ENCODE results near the gene MAMDC2. TPM values are rescaled to one million over a fixed set of nuclear protein-coding genes. Genes with fewer than 3 reads are reported as not detected.

The MAMDC2 gene
- total RNA-seq, 2 donors from 2014 or later, result 25.4 to 29.0 TPM

DNA sequence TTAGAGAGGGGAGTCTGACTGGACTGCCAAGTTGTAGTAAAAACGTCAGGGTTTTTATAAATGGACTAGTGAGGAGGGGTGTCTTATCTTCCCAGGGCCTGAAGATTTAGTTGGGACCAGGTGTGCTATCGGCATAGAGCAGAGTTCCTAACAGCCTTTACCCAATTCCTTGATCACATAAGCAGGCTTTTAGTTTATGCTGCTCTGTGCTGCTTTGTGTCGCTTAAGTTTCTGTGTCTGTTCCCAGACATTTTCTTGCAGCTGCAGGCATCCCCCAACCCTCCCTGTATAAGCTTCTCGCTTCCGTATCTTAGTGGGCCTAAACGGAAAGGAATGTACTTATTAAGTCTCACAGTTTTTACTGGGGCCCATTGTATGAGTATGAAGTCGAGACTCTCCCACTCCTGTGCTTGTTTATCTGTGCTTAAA lies 212.5 kb downstream of the MAMDC2 start:
- DNase-seq (ENCODE audit: low spot score) (no peak), ATAC-seq (ENCODE audit: insufficient number of reproducible peaks, low FRiP score, low read depth) (no peak)
- TF ChIP-seq, protein P1, sequence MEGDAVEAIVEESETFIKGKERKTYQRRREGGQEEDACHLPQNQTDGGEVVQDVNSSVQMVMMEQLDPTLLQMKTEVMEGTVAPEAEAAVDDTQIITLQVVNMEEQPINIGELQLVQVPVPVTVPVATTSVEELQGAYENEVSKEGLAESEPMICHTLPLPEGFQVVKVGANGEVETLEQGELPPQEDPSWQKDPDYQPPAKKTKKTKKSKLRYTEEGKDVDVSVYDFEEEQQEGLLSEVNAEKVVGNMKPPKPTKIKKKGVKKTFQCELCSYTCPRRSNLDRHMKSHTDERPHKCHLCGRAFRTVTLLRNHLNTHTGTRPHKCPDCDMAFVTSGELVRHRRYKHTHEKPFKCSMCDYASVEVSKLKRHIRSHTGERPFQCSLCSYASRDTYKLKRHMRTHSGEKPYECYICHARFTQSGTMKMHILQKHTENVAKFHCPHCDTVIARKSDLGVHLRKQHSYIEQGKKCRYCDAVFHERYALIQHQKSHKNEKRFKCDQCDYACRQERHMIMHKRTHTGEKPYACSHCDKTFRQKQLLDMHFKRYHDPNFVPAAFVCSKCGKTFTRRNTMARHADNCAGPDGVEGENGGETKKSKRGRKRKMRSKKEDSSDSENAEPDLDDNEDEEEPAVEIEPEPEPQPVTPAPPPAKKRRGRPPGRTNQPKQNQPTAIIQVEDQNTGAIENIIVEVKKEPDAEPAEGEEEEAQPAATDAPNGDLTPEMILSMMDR (IDR thresholded peaks at IDR 0.05), result no peak
- peaks cover 25 to 41% of the 10 kb centered on the region in 2 donors for H3K4me1 ChIP-seq (ENCODE audit: control insufficient read depth in 1 of 2, low read depth in 2 of 2)
- no peaks in the 10 kb centered on the region for H3K27me3 ChIP-seq (replicated peaks; ENCODE audit: insufficient read depth)
- H3K27ac ChIP-seq, result peak overlapping the region; percentile 19 to 24
- H3K9me3 ChIP-seq, result no peaks in the 10 kb centered on the region
- no peaks in the 10 kb centered on the region for H3K36me3 ChIP-seq
- H3K4me3 ChIP-seq, result peak overlapping the region; percentile 85

DNA sequence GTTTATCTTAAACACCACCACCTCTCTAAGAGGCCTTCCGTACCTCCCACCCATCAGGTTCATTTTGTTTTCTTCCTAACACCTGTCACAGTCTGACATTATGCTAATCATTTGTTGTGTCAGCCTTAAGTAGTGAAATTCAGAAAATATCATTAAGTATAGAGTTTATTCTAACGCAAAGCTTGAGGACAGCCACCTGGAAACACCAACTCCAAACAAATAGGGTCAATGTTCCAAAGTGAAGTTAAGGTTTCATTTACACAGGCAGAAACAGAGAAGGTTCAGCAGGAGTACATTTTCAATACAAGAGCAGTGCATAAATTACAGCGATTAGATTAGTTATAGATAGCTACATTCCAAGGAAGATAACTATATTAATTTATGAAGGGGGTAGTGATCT lies 213.9 kb downstream of the MAMDC2 start:
- Histone ChIP-seq H3K36me3 (peaks cover 3% of the 10 kb centered on the region), H3K4me1 (ENCODE audit: control insufficient read depth in 1 of 2, low read depth in 2 of 2) (peaks cover 34 to 54% of the 10 kb centered on the region in 2 donors), H3K27me3 (replicated peaks; ENCODE audit: insufficient read depth) (no peaks in the 10 kb centered on the region), H3K9me3 (no peaks in the 10 kb centered on the region), H3K4me3 (peak overlapping the region; percentile 85), H3K27ac (peak overlapping the region; percentile 91 to 93)
- TF ChIP-seq, protein P1 (IDR thresholded peaks at IDR 0.05), result no peak
- DNase-seq (ENCODE audit: low spot score) (no peak), ATAC-seq (ENCODE audit: insufficient number of reproducible peaks, low FRiP score, low read depth) (no peak)

DNA sequence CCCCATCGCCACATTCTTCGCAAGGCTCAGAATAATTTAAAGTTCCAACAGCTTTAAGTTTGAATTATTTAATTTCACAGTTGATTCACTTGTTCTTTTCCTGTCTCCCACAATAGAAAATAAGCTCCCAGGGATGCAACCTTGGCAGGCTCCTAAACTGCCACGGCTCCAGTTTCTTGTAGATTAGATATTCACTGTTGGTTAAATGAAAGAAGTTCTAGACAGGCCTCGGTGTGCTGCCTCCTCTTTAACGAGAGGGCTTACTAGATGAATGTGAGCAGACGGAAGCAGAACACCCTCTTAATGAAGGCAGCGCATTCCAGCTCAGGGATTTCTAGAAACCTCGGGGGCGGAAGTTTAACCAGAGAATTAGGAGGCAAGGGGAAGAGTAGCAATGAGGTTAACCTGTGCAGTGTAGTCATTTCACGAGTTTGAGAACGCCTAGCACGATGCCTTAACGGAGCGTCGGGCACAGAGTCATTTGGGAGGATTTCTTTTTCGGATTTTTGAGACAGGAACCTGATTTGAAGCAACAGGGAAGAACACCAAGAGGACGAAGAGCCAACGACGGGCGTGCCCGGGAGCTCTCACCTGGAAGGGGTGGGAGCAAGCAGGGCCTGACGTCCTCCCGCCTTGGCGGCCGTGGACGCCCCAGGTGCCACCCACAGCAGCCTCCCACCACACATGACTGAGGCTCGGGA lies 214.5 kb downstream of the MAMDC2 start:
- Histone ChIP-seq H3K9me3 (no peaks in the 10 kb centered on the region), H3K4me3 (peak overlapping the region; percentile 85), H3K36me3 (peaks cover 3% of the 10 kb centered on the region), H3K27me3 (replicated peaks; ENCODE audit: insufficient read depth) (no peaks in the 10 kb centered on the region), H3K27ac (peak overlapping the region; percentile 91 to 93), H3K4me1 (ENCODE audit: control insufficient read depth in 1 of 2, low read depth in 2 of 2) (peaks cover 38 to 61% of the 10 kb centered on the region in 2 donors)
- ATAC-seq (ENCODE audit: insufficient number of reproducible peaks, low FRiP score, low read depth) (peak; percentile 49), DNase-seq (ENCODE audit: low spot score) (no peak)
- TF ChIP-seq, protein P1 (IDR thresholded peaks at IDR 0.05), result no peak

DNA sequence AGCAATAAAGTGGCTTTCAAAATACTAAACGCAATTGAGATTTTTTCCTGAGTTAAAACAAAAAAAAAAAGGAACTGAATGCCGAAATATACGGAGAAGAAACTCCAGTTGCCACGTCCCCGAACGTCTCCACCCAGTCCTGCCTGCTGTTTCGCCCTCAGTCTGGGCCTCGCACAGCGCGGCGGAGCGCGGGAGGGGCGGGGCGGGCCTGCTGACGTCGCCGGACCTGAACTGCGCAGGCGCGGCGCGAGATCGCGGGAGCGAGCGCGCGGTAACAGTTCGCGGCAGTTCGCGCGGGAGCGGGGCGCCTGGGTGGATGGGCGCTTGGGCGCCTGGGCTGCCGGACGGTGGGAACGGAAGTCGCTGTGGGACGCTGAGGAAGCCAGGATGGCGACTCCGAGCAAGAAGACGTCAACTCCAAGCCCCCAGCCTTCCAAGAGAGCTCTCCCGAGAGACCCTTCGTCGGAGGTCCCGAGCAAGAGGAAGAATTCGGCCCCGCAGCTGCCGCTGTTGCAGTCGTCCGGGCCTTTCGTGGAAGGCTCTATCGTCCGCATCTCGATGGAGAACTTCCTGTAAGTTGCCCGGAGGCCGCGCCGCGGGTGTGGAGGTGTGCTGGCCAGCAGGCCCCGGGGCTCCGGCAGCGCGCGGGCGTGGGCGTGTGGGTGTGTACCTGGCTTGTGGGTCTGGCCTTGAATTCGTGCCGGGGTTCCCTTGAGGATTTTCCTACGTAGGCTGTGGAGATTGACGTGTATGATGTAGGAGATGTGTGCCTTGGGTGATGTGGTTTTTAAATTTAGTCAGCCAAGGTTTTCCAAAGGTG lies 215.3 kb downstream of the MAMDC2 start, which contains the start of gene SMC5:
TSS of gene SMC5 (plus strand) at position 287 of the 820 bp plus-strand sequence. CDS start at position 388, 101 bp downstream.
- H3K4me1 ChIP-seq (ENCODE audit: control insufficient read depth in 1 of 2, low read depth in 2 of 2), result peaks cover 38 to 64% of the 10 kb centered on the region in 2 donors
- TF ChIP-seq, protein P1 (IDR thresholded peaks at IDR 0.05), result no peak

DNA sequence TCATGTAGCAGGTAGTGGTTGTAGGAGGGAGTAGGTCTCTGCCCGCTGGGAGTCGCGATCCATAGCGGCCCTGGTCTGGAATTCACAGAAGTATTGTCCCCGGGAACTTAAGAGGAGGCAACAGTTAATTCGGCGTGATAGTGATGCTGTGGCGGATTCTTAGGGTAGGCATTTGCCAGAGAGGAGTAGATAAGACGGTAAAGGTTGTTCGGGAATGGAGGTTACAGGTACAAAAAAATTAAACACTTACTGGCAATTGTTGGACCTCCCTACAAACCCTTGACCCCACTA lies 215.8 kb downstream of the MAMDC2 start:
- Histone ChIP-seq H3K27ac (peak overlapping the region; percentile 91 to 93), H3K27me3 (replicated peaks; ENCODE audit: insufficient read depth) (no peaks in the 10 kb centered on the region), H3K4me1 (ENCODE audit: control insufficient read depth in 1 of 2, low read depth in 2 of 2) (peaks cover 37 to 64% of the 10 kb centered on the region in 2 donors), H3K4me3 (peak overlapping the region; percentile 85), H3K36me3 (peaks cover 9% of the 10 kb centered on the region), H3K9me3 (no peaks in the 10 kb centered on the region)
- ATAC-seq (ENCODE audit: insufficient number of reproducible peaks, low FRiP score, low read depth), result no peak
- DNase-seq (ENCODE audit: low spot score), result no peak
- TF ChIP-seq, protein P1 (IDR thresholded peaks at IDR 0.05), result no peak

More for the DNA sequence above, 215.3 kb downstream of the MAMDC2 start, which contains the start of gene SMC5:
- Histone ChIP-seq H3K27ac (peak within 1 kb of the TSS; percentile 91 to 93), H3K27me3 (replicated peaks; ENCODE audit: insufficient read depth) (no peaks in the 10 kb centered on the region), H3K4me3 (peak within 1 kb of the TSS; percentile 85), H3K9me3 (no peaks in the 10 kb centered on the region), H3K36me3 (peaks cover 3% of the 10 kb centered on the region)
- ATAC-seq (ENCODE audit: insufficient number of reproducible peaks, low FRiP score, low read depth), result peak; percentile 92
- peak; percentile 61 for DNase-seq (ENCODE audit: low spot score)

Measured in thoracic aorta (tissue), 2 donors.